Suprapubic skin (tissue), 4 donors: Measurements from ENCODE around the gene IFT52.

Experiments used
- EP300 ChIP-seq: sonication (generic); formaldehyde crosslinking; IDR thresholded peaks from one replicate; pipeline ENCODE4 v1.6.1; 2017; ENCODE audit warnings: antibody characterized with exemption
- POLR2A ChIP-seq, 2 donors: fragments of 450-650 bp; IDR thresholded peaks; one replicate each; pipeline ENCODE4 v1.6.1; 2017; ENCODE audit warnings: antibody characterized with exemption in 2 of 2, mild to moderate bottlenecking in 2 of 2, moderate library complexity in 2 of 2
- POLR2AphosphoS5 ChIP-seq, 3 donors: sonication (generic); formaldehyde crosslinking; IDR thresholded peaks; one replicate each; pipeline ENCODE4 v1.6.1; 2017; ENCODE audit warnings: antibody characterized with exemption in 3 of 3
- TF ChIP-seq, protein P1 (sequence below), 2 donors: fragments of 200-600 bp in 1 of 2; fragments of 450-650 bp in 1 of 2; sonication (generic) in 1 of 2; IDR thresholded peaks; one replicate each; pipeline ENCODE4 v1.5.1; 2016 to 2019; ENCODE audit warnings: antibody characterized with exemption in 2 of 2, mild to moderate bottlenecking in 1 of 2, moderate library complexity in 1 of 2

DNA sequence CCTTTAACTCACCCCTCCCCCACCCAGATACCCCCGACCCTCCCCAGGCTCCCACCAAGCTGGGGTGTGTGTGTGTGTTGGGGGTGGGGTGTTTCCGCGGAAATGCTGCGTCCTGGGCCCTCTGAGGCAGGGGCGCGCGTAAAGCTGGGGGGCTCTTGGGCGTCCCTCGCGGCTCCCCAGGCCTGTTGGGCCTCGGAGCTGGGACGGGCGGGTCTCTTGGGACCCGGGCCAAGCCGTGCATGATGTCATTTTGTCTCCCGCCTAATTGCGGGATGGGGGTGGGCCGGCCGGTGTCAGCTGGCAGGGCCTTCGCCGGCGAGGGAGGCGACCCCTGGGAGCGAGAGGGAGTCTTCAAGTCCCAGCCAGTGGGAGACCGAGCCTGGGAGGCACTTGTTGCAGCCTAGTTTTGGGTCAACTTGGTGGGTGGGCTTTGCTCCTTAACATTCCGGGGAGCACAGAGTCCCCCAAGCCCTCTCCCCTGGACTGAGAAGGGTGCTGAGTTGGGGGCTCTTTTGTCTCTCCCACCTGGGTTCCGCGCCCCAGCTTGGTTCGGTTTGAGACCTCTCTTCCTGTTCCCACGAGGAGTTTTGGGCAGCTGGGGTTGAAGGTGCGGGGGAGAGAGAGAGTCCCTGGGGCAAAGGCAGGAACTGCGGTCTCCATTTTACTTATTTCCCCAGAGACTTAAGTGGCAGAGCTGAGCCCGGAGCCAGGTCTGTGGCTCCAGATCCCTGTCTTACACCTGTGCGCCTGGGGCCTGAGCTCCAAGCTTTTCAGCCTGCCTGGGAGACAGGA, 76.8 kb downstream of the IFT52 start:
- TF ChIP-seq POLR2A (IDR thresholded peaks at IDR 0.05) (no peak), POLR2AphosphoS5 (IDR thresholded peaks at IDR 0.05) (no peak), EP300 (no peak)
- TF ChIP-seq, protein P1, sequence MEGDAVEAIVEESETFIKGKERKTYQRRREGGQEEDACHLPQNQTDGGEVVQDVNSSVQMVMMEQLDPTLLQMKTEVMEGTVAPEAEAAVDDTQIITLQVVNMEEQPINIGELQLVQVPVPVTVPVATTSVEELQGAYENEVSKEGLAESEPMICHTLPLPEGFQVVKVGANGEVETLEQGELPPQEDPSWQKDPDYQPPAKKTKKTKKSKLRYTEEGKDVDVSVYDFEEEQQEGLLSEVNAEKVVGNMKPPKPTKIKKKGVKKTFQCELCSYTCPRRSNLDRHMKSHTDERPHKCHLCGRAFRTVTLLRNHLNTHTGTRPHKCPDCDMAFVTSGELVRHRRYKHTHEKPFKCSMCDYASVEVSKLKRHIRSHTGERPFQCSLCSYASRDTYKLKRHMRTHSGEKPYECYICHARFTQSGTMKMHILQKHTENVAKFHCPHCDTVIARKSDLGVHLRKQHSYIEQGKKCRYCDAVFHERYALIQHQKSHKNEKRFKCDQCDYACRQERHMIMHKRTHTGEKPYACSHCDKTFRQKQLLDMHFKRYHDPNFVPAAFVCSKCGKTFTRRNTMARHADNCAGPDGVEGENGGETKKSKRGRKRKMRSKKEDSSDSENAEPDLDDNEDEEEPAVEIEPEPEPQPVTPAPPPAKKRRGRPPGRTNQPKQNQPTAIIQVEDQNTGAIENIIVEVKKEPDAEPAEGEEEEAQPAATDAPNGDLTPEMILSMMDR (IDR thresholded peaks at IDR 0.05) = no peak
